Measurements from ENCODE around the gene NHLH2. TPM values are rescaled to one million over a fixed set of nuclear protein-coding genes. Genes with fewer than 3 reads are reported as not detected.
A peak's percentile ranks its signal among the peaks of the same experiment; 100 is the strongest.

NHLH2 gene
- total RNA-seq, 8 experiments from 2014 or later = 0.09 to 70.5 (median 6.9) TPM

DNA sequence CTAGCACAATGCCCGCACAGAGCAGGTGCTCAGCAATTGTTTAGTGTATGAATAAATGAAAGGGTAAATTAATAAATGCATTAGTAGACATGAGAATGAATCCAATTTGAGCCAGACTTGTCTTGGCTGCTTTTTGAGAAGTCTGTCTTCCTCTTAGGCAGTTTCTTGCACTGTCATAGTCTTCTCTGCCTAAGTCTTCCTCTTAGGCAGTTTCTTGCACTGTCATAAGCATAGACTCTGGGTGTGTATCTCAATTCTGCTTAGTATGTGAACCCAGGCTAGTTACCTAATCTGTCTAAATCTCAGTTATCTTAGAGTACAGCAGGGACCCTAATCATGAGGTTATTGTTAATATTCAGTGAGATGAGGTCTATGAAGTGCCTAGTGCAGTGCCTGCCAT, 27.2 kb downstream of the NHLH2 start:
- 80 to 100% (median 100%) methylated on average over 1 of the region's 1 CpG; no CpG with 5 or more reads in 3 of the 10 experiments for WGBS, 10 experiments
- Histone ChIP-seq H3K4me3 (no peak overlapping the region), H3K4me1 (replicated peaks in 1 of 2) (no peaks in the 10 kb centered on the region), H3K27ac (no peak overlapping the region)
- ATAC-seq (replicated peaks in 6 of 8) = peak in 1 of 8 experiments; percentile 50
- in situ Hi-C loops (cut with MboI; ENCODE audit: low pct_unique_long_range_greater_than_20kb in 2 of 9, low sequenced_read_pairs in 9 of 9, unreplicated experiment in 9 of 9) = loop anchor here in 4 of 9 experiments (10.0 to 25.0 kb wide), 3 partner anchors 171 to 674 kb away; partner anchors contain the start of gene SLC22A15 (in 2 of the 4)

DNA sequence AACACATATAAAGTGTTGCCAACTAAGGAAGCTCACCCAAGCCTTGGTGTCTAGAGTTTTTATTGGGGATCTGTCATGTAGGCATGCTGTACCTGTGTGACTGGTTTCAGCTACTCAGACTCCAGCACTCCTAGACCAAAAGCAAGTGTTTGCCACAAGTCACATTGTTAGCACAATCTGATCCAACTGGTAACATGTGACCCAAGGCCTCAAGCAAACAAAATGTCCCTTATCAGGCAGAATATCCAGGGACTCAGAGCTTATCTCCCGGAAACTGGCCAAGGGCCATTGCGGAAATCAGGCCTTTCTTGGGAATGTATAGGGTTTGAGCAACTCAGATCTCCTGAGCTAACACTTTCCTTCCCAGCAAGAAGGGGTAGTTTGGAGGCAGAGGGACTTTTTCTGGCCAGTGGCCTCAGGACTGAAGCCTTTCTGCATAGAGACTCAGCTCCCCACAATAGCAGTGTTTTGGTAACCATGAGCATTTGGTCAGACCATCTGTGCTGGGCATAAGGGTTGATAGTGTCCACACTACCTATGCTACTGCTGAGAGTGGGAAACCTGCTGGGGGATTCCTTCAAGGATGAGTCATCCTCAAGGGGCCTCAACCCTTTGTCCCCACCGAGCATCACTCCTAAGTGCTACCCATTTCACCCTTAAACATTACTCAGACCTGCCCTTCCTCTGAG, 29.6 kb downstream of the NHLH2 start:
- Histone ChIP-seq H3K27ac (no peak overlapping the region), H3K4me3 (no peak overlapping the region), H3K4me1 (replicated peaks in 1 of 2) (no peaks in the 10 kb centered on the region)
- WGBS, 10 experiments = 69 to 100% (median 74%) methylated on average over 1 to 3 of the region's 3 CpGs; no CpG with 5 or more reads in 5 of the 10 experiments
- in situ Hi-C loops (cut with MboI; ENCODE audit: low pct_unique_long_range_greater_than_20kb in 2 of 9, low sequenced_read_pairs in 9 of 9, unreplicated experiment in 9 of 9) = loop anchor here in 4 of 9 experiments (10.0 to 25.0 kb wide), 3 partner anchors 174 to 676 kb away; partner anchors contain the start of gene SLC22A15 (in 2 of the 4)
- ATAC-seq (replicated peaks in 6 of 8) = no peak

DNA sequence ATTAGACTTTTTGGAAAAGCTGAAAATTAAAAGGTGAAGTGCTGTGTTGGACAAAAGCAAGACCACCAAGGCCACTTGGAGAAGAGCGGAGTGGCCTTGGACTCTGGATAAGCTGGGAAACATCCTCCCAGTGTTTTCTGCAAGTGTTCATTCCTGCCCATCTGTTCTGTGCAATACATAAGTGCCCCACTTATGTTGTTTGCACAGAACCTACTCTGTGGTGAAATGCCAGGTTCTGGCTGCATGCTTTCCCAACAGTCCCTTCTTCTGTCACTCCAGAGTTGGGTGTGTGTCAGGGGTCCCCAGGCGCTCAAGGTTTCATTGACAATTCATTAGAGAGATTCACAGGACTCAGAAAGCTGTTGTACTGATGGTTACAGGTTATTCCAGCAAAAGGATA, 30.3 kb downstream of the NHLH2 start:
- Histone ChIP-seq H3K27ac (no peak overlapping the region), H3K4me1 (replicated peaks in 1 of 2) (peaks cover 3 to 4% of the 10 kb centered on the region in 2 donors), H3K4me3 (no peak overlapping the region)
- no peak for ATAC-seq (replicated peaks in 6 of 8)
- 0 to 100% (median 83%) methylated on average over 1 to 2 of the region's 2 CpGs; no CpG with 5 or more reads in 3 of the 10 experiments for WGBS, 10 experiments
- in situ Hi-C loops (cut with MboI; ENCODE audit: low pct_unique_long_range_greater_than_20kb in 2 of 9, low sequenced_read_pairs in 9 of 9, unreplicated experiment in 9 of 9) = loop anchor here in 4 of 9 experiments (10.0 to 25.0 kb wide), 3 partner anchors 174 to 677 kb away; partner anchors contain the start of gene SLC22A15 (in 2 of the 4)

DNA sequence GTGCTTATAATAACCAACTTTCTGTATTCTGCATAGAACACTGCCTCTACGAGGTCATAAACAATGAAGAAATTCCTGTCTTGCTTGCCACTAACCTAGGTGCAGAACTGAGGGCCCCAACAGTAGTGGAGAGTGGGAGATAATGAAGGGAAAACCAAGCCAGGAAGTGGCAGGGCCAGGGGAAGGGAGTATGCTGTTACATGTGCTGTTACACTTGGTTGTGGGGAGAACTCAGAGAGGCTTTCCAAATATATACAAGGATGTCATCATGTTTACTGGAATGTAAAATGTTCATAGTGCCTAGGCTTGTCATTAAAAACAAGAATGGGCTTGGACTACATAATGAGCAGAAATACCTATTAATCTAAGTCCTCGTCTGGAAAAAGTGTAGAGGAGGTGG, 31.1 kb downstream of the NHLH2 start:
- no peak for ATAC-seq (replicated peaks in 6 of 8)
- in situ Hi-C loops (cut with MboI; ENCODE audit: low pct_unique_long_range_greater_than_20kb in 2 of 9, low sequenced_read_pairs in 9 of 9, unreplicated experiment in 9 of 9) = loop anchor here in 4 of 9 experiments (10.0 to 25.0 kb wide), 3 partner anchors 175 to 677 kb away; partner anchors contain the start of gene SLC22A15 (in 2 of the 4)
- H3K27ac ChIP-seq = no peak overlapping the region

DNA sequence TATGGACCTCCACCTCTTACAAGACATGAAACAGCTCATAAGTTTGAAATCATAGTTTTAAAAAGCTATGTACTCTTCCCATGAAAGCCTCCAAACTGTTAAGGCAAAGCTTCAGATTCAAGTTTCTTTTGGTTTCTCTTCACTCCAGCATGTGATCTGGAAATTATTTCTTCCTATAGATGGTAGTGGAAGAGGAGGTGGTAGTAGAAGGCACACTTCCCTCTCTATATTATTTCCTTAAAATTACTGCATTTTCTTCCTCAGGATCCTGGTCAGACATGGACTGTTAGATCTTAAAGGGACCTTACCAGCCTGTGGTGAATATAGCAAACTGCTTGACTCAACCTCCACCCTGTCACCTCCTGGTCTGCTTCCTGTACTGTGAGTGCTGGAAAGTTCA, 31.9 kb downstream of the NHLH2 start:
- no peak overlapping the region for H3K4me3 ChIP-seq
- no peak for ATAC-seq (replicated peaks in 6 of 8)
- in situ Hi-C loops (cut with MboI; ENCODE audit: low pct_unique_long_range_greater_than_20kb in 2 of 9, low sequenced_read_pairs in 9 of 9, unreplicated experiment in 9 of 9) = loop anchor here in 3 of 9 experiments (25.0 kb wide), 2 partner anchors 178 to 678 kb away; partner anchors contain the start of gene SLC22A15 (in 2 of the 3)
- H3K27ac ChIP-seq = no peak overlapping the region
- peaks cover 4 to 12% of the 10 kb centered on the region in 2 donors for H3K4me1 ChIP-seq (replicated peaks in 1 of 2)

More for the DNA sequence above, 31.1 kb downstream of the NHLH2 start:
- Histone ChIP-seq H3K4me3 (no peak overlapping the region), H3K4me1 (replicated peaks in 1 of 2) (peaks cover 4 to 11% of the 10 kb centered on the region in 2 donors)
- WGBS, 10 experiments = 13 to 94% (median 65%) methylated on average over 1 to 2 of the region's 2 CpGs

DNA sequence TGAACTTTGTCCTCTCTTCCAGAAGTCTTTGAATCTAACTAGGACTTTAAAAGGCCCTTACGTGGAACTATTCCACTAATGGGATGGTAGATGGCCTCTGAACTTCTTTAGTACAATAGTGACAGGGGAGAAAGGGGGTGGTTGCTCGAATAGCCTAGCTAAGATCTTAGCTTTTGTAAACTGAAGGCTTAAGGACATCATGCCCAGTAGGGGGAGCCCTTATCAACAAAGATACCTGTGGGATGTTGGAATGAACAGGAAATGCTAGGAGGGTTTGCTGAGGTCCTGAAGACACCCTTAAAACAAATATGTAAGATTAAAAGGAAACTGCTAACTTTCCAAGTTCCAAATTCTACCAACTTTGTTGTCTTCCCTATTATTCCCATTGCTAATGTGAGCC, 33.2 kb downstream of the NHLH2 start:
- ATAC-seq (replicated peaks in 6 of 8) = peak in 7 of 8 experiments; percentile 51 to 92 (median 72)
- in situ Hi-C loops (cut with MboI; ENCODE audit: low pct_unique_long_range_greater_than_20kb in 2 of 9, low sequenced_read_pairs in 9 of 9, unreplicated experiment in 9 of 9) = loop anchor here in 3 of 9 experiments (25.0 kb wide), 2 partner anchors 180 to 680 kb away; partner anchors contain the start of gene SLC22A15 (in 2 of the 3)
- WGBS, 10 experiments = 0 to 14% (median 0%) methylated on average over 1 to 2 of the region's 2 CpGs; no CpG with 5 or more reads in 5 of the 10 experiments
- Histone ChIP-seq H3K4me1 (replicated peaks in 1 of 2) (peaks cover 4 to 12% of the 10 kb centered on the region in 2 donors), H3K27ac (no peak overlapping the region), H3K4me3 (no peak overlapping the region)

DNA sequence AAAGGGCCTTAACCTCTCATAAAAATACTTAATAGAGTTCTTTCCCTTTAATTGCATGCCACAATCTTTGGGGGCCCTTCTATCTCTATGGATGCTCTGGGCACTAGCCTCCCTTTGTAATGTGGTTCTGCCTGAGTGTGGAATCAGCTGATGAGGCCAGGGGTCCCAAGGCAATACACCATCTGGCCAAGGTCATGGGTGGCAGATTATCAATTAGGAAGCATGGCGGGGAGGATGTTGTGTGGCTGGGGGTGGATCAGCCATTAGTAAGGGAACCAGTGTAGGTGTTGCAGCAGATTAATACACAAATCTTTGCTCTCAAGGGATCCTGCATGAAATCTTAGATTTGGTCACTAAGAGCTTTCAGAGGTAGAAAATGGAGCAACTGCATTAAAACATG, 35.3 kb downstream of the NHLH2 start:
- WGBS, 10 experiments = 33 to 100% (median 60%) methylated on average over 1 of the region's 1 CpG; no CpG with 5 or more reads in 6 of the 10 experiments
- Histone ChIP-seq H3K4me1 (replicated peaks in 1 of 2) (peaks cover 4 to 12% of the 10 kb centered on the region in 2 donors), H3K27ac (peak overlapping the region in 1 of 2 donors; percentile 24), H3K4me3 (no peak overlapping the region)
- in situ Hi-C loops (cut with MboI; ENCODE audit: low pct_unique_long_range_greater_than_20kb in 2 of 9, low sequenced_read_pairs in 9 of 9, unreplicated experiment in 9 of 9) = loop anchor here in 3 of 9 experiments (25.0 kb wide), 2 partner anchors 182 to 682 kb away; partner anchors contain the start of gene SLC22A15 (in 2 of the 3)
- no peak for ATAC-seq (replicated peaks in 6 of 8)

DNA sequence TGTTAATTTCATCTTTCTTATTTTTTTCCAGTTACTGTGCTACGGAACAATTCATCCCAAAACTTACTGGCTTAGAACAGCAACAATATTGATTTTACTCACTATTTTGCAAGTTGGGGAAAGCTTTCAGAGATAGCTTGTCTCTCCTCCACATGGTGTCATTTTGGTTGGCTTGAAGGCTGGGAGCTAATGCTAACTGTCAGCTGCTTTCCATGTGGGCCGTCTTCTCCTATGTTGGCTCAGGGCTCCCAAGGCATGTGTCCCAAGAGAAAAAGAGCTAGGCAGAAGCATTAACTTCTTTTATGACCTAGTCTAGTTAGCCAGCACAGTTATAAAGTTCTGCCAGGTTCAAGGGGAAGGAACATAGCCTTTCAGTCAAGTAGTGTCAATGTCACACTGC, 38.5 kb downstream of the NHLH2 start:
- Histone ChIP-seq H3K4me1 (replicated peaks in 1 of 2) (peaks cover 4 to 18% of the 10 kb centered on the region in 2 donors), H3K27ac (no peak overlapping the region), H3K4me3 (no peak overlapping the region)
- in situ Hi-C loops (cut with MboI; ENCODE audit: low pct_unique_long_range_greater_than_20kb in 2 of 9, low sequenced_read_pairs in 9 of 9, unreplicated experiment in 9 of 9) = loop anchor here in 3 of 9 experiments (25.0 kb wide), 2 partner anchors 185 to 685 kb away; partner anchors contain the start of gene SLC22A15 (in 2 of the 3)
- no peak for ATAC-seq (replicated peaks in 6 of 8)
- 29 to 100% (median 92%) methylated on average over 1 to 2 of the region's 2 CpGs for WGBS, 10 experiments

DNA sequence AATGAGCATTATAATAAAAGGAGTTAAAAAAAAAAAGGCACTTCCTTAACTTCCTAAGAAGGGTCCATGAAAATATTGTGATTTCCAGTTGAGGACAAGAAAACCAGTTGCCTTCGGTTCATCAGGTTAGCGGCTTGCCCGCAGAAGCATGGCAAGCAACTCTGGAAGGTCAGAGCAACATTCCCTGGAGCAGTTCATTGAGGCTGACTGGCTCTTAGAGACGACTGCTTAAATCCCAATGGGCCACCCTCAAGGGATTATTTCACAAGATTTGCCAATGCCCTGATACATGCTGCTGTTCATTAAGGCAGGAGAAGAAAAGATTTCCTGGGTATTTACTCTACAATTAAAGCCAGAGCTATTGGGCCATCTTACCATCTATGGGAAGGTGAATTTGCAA, 43.4 kb downstream of the NHLH2 start:
- H3K27ac ChIP-seq = no peak overlapping the region
- 0 to 90% (median 74%) methylated on average over 1 to 4 of the region's 4 CpGs for WGBS, 10 experiments
- peaks cover 17 to 46% of the 10 kb centered on the region in 2 donors for H3K4me1 ChIP-seq (replicated peaks in 1 of 2)
- ATAC-seq (replicated peaks in 6 of 8) = no peak
- in situ Hi-C loops (cut with MboI; ENCODE audit: low pct_unique_long_range_greater_than_20kb in 2 of 9, low sequenced_read_pairs in 9 of 9, unreplicated experiment in 9 of 9) = no loop called here
- H3K4me3 ChIP-seq = no peak overlapping the region

- Histone ChIP-seq H3K4me3 (no peak overlapping the region), H3K27ac (no peak overlapping the region), H3K4me1 (replicated peaks in 1 of 2) (peaks cover 17 to 46% of the 10 kb centered on the region in 2 donors)
- 4 to 56% (median 27%) methylated on average over 1 to 5 of the region's 5 CpGs for WGBS, 10 experiments
- ATAC-seq (replicated peaks in 6 of 8) = peak in 4 of 8 experiments; percentile 33 to 61 (median 41)
- in situ Hi-C loops (cut with MboI; ENCODE audit: low pct_unique_long_range_greater_than_20kb in 2 of 9, low sequenced_read_pairs in 9 of 9, unreplicated experiment in 9 of 9) = no loop called here
These were observed 44.0 kb downstream of the NHLH2 start for GRCh38 chr1:115796897-115797296.

DNA sequence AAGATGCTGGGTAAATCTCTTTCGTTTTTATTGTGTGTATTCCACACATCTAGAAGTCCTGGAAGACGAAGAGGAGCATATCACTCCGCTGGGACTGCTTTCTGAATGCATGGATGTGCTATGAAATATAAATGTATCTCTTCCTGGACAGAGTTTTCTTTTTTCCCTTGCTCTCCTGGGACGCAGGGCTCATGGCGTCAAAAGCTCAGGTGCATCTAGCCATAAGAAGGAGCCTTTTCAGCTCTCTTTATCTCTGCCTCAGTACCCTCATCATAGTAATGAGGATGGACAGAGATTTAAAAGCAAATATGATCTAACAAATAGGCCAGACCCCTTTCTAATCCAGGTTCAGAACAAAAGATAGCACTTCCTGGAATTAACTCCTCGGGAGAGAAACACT, 44.9 kb downstream of the NHLH2 start:
- no peak for ATAC-seq (replicated peaks in 6 of 8)
- 13 to 95% (median 87%) methylated on average over 3 to 6 of the region's 6 CpGs; no CpG with 5 or more reads in 1 of the 10 experiments for WGBS, 10 experiments
- no peak overlapping the region for H3K4me3 ChIP-seq
- H3K27ac ChIP-seq = no peak overlapping the region
- in situ Hi-C loops (cut with MboI; ENCODE audit: low pct_unique_long_range_greater_than_20kb in 2 of 9, low sequenced_read_pairs in 9 of 9, unreplicated experiment in 9 of 9) = no loop called here
- peaks cover 17 to 46% of the 10 kb centered on the region in 2 donors for H3K4me1 ChIP-seq (replicated peaks in 1 of 2)

DNA sequence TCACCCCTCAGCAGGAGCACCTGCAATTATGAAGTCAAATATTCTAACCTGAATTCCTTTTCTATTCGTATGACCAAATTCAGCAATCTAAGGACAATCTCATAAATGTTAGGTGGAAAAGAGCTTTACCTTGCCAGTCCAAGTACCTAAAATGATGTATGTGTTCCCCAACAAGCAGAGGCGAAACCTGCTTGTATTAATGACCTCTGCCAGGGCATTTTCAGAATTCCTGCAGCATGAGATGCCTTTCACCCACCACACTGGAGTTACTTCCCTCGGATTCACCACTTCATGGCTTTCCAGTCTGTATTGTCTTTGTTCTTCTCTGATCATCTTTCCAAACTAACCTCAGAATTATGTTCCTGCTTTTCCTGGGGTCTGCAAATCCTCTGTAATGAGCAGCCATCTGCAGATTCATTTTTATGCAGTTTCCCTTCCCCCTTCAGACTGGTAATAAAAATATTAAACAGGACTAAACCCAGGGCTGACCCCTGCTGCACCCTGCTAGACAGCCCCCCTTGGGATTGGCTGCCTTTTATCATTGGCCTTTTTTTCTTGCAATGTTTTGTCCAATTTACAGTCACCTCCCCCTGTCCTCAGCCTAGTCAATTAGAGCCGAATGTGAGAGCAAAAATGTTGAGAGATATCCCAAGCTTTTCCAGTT, 45.8 kb downstream of the NHLH2 start:
- Histone ChIP-seq H3K27ac (peak overlapping the region; percentile 12 to 68), H3K4me3 (no peak overlapping the region), H3K4me1 (replicated peaks in 1 of 2) (peaks cover 17 to 46% of the 10 kb centered on the region in 2 donors)
- ATAC-seq (replicated peaks in 6 of 8) = peak in 3 of 8 experiments; percentile 64 to 68 (median 65)
- in situ Hi-C loops (cut with MboI; ENCODE audit: low pct_unique_long_range_greater_than_20kb in 2 of 9, low sequenced_read_pairs in 9 of 9, unreplicated experiment in 9 of 9) = no loop called here
- 0 to 67% (median 51%) methylated on average over 1 to 4 of the region's 4 CpGs; no CpG with 5 or more reads in 1 of the 10 experiments for WGBS, 10 experiments

DNA sequence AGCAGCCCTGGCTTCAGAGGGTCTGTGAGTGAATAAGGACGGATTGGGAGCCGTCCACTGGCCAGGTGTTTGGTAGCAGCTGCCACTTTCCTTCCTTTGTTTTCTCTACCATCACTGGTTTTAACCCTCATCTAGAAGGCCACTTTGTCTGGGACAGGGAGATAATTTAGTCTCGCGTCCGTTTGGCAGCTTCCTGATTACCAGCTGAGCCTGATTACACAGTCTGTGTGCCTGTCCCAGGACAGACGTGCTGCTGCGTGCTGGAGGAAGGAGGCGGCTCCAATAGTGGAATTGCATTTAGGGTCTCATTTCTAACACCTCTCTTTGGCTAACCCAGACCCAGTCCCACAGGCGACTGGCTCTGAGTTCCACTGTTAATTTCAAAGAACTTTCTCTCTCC, 47.8 kb downstream of the NHLH2 start:
- peaks cover 17 to 46% of the 10 kb centered on the region in 2 donors for H3K4me1 ChIP-seq (replicated peaks in 1 of 2)
- in situ Hi-C loops (cut with MboI; ENCODE audit: low pct_unique_long_range_greater_than_20kb in 2 of 9, low sequenced_read_pairs in 9 of 9, unreplicated experiment in 9 of 9) = no loop called here
- no peak for ATAC-seq (replicated peaks in 6 of 8)
- no peak overlapping the region for H3K4me3 ChIP-seq
- WGBS, 10 experiments = 0 to 92% (median 78%) methylated on average over 2 to 9 of the region's 9 CpGs; no CpG with 5 or more reads in 3 of the 10 experiments
- H3K27ac ChIP-seq = no peak overlapping the region
